ENCODE measurements around the gene PPP6R2.

The PPP6R2 gene

DNA sequence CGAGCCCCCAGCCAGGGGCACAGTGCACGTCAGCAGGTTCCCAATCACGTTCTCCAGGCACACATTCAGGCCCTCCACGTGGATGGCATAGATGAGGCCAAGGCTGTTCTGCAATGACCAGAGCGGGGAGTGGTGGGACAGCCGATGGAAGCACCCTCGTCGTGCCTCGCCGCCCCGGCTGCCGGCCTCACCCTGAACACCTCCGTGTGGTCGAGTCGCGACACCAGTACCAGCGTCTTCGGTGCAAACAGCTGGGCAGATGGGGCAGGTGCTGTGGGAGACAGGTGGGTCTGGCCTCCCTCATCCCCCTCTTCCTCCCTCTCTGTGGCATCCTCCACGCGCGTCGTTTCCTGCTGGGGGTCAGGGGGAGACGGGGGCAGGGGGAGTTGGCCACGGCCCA lies 124.2 kb downstream of the PPP6R2 start:
- DNase-seq (ENCODE audit: low spot score) = no peak

DNA sequence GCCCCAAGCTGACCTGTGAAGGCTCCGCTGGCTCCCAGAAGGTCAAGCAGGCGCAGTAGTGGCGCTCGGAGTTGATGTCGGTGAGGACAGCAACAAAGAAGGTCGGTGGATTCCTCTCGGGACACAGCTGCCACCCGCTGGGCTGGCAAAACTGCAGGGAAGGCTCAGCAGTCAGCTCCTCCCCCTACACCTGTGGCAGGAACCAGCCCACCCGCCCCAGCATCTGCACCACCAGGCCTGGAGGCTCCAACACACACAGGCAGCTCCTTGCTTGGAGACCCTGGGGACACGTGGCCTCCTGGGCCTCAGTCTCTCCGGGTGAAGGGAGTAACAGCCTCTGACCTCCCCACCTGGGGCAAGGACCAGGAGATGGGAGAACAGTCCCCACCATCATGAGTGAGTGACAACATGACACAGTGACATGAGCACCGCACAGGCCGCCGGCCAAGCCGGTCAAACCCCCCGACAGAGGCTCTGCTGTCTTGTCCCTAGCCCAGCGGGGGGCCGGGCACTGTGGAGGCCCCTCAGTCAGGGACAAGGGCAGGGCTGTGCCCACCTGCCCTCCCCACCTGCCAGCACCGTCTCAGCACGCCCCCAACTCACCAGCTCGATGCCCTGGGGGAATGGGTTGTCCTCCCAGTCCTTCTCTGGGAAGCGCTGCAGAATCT lies 124.8 kb downstream of the PPP6R2 start:
- DNase-seq (ENCODE audit: low spot score) = no peak

GRCh38 chr22:50468626-50469025 lies 125.5 kb downstream of the PPP6R2 start:
- DNase-seq (ENCODE audit: low spot score) = no peak

- no peak for DNase-seq (ENCODE audit: low spot score)
These were observed 126.5 kb downstream of the PPP6R2 start for GRCh38 chr22:50469377-50470305.

DNA sequence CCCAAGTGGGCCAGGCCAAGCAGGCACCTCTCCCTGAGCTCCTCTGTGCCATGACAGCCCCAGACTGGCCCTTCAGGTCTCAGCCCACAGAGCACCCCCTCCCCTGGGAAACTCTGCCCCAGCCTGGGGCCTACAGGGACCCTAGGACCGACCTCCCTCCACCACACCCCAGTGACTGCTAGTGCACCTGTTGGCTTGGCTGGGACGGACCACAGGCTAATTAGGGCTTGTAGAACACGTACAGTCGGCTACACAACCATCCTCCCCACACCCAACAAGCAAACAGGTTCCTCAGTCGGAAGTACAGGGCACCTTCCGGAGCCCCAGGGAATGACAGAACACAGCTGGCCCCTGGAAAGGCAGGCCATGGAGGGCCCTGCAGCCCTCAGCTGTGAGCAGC lies 127.4 kb downstream of the PPP6R2 start:
- DNase-seq (ENCODE audit: low spot score) = no peak

DNA sequence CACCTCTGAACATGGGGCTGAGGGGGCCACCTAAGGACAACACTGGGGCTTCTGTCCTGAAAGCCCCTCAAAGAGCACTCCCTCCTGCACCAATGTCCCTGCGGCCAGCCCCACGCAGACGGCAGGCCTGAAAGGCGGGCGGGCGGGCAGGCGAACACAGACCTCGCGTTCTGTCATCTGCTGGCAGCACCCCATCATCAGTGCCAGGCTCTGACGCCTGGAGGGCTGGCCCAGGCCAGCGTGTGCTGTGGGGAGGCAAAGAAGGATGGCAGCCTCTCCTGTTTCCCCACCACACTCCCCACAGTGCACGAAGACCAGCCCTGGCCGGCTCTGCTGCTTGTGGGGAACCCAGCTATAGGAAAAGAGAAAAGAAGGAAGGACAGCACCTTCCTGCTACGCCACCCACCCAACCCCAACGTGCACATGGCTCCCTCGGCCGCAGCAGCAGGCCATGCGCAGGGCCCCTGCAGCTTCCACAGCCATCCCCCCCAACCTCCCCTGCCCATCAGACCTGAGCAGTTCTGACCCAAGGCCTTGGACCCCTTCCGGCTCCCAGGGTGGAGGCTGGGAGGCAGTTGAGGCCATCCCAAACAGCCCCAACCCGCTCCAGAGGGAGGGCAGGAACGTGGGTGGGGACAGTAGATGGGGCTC lies 128.2 kb downstream of the PPP6R2 start:
- no peak for DNase-seq (ENCODE audit: low spot score)

DNA sequence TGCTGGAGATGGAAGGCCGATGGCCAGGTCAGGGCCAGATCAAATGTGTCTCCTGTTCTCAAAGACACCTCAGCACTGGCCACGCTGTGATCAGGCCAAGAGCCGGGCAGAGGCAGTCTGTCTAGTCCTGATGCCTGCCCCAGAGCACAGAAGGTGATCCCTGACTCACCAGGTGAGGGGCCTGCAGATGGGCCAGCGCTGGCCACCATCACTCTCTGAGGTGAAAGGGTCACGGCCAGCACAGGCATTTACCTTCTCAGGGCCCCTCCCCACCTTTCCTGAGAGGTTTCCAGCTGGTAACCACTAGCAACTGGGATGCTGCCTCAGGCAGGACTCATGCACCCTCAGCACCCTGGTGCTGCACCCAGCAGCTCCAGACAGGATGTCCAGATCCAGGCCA lies 128.8 kb downstream of the PPP6R2 start:
- no peak for DNase-seq (ENCODE audit: low spot score)

DNA sequence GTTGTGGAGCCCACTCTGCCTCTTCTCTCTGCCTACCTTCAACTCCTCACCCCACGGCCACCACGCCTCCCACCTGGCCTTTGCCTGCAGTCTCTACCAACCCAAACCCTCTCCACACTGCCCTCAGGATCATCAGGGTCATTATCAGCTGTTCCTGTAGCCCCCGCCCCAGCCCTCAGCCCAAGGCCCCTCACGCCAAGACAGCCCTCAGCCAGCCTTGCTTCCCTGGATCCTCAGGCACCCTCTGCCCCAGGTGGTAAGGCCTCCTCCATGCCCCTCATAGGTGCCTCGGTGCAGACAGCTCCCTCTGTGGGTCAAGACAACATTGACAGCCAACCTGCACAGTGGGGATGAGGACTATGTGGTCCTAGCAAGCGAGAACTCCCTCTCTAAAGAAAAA lies 130.0 kb downstream of the PPP6R2 start:
- DNase-seq (ENCODE audit: low spot score) = no peak

DNA sequence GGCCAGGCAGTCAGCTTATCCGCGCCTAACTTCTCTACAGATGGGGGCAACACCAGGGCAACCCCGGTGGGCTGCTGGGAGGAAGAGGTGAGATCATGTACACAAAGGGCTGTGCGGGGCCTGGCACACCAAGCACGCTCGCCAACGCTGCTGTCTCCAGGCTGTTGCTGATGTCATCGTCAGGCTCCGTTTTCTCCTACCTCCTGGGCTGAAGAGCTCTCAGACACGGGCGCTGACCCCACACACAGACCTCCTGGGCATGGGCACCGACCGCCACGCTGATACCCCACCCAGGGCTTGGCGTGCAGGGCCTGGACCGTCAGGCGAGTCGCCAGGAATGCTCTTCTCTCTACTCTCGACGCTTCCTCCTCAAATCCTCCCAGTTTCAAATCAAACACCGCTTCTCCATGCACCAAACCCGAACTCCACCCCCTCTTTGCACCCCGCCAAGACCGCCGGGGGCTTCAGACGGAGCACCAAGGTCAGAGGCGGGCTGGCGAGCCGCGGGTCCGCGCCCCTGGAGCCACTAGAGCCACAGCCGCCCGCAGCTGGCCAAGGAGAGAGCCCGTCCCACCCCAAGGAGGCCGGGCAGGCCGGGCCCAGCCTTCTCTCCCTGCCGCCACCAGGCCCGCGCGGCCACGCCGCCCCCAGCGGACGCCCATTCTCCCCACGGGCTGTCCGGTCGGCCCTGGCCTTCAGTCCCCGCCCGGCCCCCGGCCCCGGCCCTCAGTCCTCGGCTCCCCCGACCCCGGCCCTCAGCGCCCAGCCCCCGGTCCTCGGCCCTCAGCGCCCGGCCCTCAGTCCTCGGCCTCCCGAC lies 130.9 kb downstream of the PPP6R2 start:
- DNase-seq (ENCODE audit: low spot score) = no peak

DNA sequence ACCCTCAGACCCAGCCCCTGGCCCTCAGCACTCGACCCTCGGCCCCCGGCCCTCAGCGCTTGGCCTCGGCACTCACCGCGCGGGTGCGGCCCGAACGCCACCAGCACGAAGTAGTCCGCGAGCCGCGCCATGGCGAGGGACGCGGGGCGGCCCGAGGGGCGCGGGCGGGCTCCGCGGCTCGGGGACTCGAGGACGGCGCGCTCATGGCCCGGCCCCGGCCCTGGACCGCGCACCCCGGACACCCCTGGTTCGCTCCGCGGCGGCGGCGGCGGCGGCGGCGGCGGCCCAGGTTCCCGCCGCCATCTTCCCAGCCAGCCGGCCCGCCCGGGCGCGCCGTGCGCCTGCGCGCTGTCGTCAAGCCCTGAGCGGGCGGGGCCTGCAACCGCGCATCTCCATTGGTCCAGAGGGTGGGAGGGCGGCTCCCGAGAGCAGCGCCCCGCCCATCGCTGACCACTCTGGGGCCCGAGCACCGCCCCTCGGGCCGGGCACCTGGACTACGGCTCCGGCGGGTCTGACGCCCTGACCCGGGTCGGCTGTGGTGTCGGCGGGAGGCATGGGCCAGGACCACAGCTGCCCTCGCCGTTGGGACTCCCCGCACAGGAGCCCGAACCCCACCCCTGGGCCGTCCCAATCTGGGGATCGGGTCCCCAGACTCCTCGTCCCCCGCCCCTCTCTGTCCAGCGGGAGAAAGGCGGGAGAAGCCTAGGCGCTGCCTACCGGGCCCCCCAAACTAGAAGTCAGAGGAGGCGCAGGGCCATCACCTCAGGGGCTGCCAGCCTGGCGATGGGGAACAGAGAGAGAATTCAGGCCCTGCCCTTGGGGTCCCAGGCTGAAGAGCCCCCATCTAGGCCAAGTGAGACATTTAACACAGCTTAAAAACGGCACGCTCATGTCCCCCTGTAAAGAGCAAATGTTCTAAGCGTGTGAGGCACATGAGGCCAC lies 131.9 kb downstream of the PPP6R2 start, which contains the start of gene SBF1:
SBF1 (minus strand) TSS at position 326 of the 942 bp plus-strand sequence; CDS start at position 131, 195 bp downstream.
- DNase-seq (ENCODE audit: low spot score) = peak; percentile 84

DNA sequence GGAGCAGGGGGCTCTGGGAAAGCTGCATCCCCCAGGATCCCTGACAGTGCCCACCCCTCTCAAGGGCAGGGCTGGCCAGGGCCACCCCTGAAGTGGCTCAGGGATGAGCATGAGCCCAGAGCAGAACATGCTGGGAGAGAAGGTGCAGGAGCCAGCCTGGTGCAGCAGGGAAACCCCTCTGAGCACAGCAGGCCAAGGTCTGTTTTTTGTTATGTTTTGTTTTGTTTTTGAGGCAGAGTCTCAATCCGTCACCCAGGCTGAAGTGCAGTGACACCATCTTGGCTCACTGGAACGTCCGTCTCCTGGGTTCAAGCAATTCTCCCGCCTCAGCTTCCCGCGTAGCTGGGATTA lies 132.5 kb downstream of the PPP6R2 start:
- DNase-seq (ENCODE audit: low spot score) = no peak

DNA sequence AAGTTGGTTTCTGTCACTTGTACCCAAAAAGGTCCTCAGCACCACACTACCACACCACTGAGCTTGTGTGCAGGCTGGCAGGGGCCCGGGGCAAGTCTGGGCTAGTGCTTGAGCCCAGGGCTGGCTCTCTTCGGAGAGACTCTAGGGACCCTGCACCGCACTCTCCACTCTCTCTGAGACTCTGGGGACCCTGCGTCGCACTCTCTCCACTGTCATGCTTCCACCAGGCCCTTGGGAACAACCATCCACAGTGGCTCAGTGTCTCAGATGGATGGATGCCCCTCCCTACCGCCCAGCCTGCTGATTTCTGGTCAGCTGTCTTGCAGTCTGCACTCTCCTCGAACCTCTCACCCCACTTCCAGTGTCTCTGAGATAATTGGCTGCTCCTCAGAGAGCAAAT lies 133.7 kb downstream of the PPP6R2 start:
- DNase-seq (ENCODE audit: low spot score) = no peak

DNA sequence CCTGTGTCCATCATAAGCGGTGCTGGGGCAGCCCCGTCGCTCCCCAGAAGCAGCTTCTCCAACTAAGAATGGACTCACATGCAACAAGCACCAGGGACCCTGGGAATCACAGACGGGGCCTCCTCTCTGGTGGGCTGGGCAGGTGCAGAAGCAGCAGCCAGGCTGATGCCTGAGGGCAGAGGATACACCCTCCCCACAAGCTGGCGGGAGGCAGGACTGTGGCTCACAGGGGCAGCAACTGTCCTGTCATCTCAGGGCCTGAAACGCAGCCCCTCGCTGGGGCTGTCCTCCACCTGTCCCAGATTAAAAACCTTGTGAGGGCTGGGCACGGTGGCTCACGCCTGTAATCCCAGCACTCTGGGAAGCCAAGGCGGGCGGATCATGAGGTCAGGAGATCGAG lies 134.8 kb downstream of the PPP6R2 start:
- DNase-seq (ENCODE audit: low spot score) = no peak

DNA sequence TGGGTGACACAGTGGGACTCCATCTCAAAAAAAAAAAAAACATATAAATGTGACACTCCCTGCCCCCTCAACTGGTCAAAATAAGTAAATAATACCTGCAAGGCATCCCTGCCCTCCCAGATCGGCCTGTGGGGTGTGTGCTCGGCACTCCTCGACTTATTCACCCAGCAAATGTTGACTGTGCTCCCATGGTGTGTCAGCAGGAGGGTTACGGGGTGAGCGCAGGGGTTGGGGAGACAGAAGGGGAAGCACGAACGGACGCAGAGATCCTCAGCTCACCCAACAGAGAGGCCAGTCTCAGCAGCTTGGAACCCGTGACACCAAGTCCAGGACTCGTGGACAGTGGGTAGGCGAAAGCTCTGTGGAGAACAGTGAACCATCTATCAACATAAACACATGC lies 136.6 kb downstream of the PPP6R2 start:
- DNase-seq (ENCODE audit: low spot score) = no peak

DNA sequence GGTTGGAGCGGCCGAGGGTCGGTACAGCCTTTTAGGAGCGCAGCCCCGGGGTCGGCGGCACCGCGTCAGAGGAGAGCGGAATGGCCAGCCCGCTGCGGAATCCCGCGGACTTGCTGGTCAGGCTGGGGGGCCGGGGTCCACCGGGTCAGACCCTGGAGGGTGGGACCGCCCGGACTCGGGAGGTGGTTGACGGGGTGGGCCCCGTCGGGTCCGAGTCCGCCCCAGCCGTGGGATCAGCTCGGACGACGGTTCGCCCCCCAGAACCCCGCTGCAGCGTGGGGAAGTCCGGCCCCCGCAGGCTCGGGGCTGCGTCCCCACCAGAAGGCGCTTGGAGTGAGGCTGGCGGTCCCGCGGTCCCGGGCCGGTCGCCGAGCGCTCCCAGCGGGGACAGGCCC lies 137.9 kb downstream of the PPP6R2 start:
- no peak for DNase-seq (ENCODE audit: low spot score)

DNA sequence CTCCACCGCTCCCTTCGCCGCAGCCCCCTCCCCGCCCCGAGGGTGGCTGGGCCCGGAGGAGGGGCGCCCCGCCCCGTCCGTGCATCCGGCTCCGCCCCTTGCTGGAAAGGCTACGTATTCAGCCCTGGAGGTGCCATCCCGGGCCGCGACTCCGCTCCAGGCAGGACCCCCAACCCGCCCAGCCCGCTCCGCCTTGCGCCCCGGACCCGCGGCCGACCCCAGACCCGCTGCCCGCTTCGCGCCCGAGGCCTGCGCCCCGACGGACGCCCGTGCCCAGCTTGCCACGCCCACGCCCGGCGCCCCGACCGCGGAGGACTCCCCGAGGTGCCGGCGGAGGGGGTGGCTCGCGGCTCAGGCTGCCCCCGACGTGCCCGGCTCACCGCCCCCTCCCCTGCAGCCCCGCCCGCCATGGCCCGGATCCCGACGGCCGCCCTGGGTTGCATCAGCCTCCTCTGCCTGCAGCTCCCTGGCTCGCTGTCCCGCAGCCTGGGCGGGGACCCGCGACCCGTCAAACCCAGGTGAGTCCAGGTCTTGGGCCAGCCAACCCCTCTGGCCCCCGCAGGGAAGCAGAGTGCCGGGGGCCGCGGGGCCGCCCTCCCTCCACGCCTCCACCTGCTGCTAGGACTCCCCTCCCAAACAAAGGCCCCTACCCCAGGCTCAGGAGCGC lies 138.4 kb downstream of the PPP6R2 start, which contains the start of gene ADM2:
ADM2 (plus strand) TSS at position 104 of the 667 bp plus-strand sequence; CDS start at position 409, 305 bp downstream.
- no peak for DNase-seq (ENCODE audit: low spot score)

GRCh38 chr22:50482107-50483074 lies 139.3 kb downstream of the PPP6R2 start:
- DNase-seq (ENCODE audit: low spot score) = no peak

GRCh38 chr22:50483106-50483505 lies 140.0 kb downstream of the PPP6R2 start:
- no peak for DNase-seq (ENCODE audit: low spot score)

- DNase-seq (ENCODE audit: low spot score) = no peak
These were observed 140.4 kb downstream of the PPP6R2 start for GRCh38 chr22:50483556-50483955.

Data from SK-N-DZ (cell line).